HepG2 (cell line): ENCODE results near the gene CSNK1D. TPM values are rescaled to one million over a fixed set of nuclear protein-coding genes. Genes with fewer than 3 reads are reported as not detected.
A peak's percentile ranks its signal among the peaks of the same experiment; 100 is the strongest.

Experiments used
- ATAC-seq: fragments of 200-7000 bp; cut with Tn5 transposase; 3 replicates; pipeline ENCODE4 v1.9.1; 2020; ENCODE audit warnings: mild to moderate bottlenecking, moderate library complexity
- BruUV-seq: library from RNA; stranded (reverse); fragments of 400-500 nt; replicated peaks from 2 replicates; lab custom pipeline; 2021; lab: Mats Ljungman, UMichigan
- CTCF ChIA-PET: fragments of 300-600 bp; formaldehyde crosslinking; extraction: SDS; loops from one replicate; lab custom pipeline; 2021; ENCODE audit warnings: low total read pairs, inconsistent platforms, low intra/inter-chr PET ratio; lab: Yijun Ruan, JAX
- POLR2A ChIA-PET: fragments of 350-600 bp; sonication (Branson Sonifier 250); formaldehyde crosslinking; loops from one replicate; lab custom pipeline; 2020; ENCODE audit warnings: antibody characterized with exemption, inconsistent platforms; lab: Yijun Ruan, JAX
- DNase-seq: peaks from one replicate; pipeline ENCODE4 v3.0.0-alpha.2; 2015; ENCODE audit warnings: low spot score
- FAIRE-seq: peaks from 3 replicates; lab custom pipeline; 2011; peaks lifted over from hg19 to GRCh38; lab: Jason Lieb, UNC
- H2AFZ ChIP-seq: one replicate; pipeline ENCODE4 v1.6.1; 2011; ENCODE audit warnings: low read length, inconsistent platforms
- H3K27ac ChIP-seq: fragments of 300-600 bp; 3 replicates; pipeline ENCODE4 v1.8.0; 2011; ENCODE audit warnings: mixed run types, mild to moderate bottlenecking, mixed read lengths, low read length, inconsistent platforms; ENCODE audit not compliant: insufficient read depth; ENCODE audit errors: extremely low read length
- H3K27me3 ChIP-seq, 2 experiments: fragments of 200-600 bp in 1 of 2; 2 replicates in 1 of 2; 3 replicates in 1 of 2; pipeline versions ENCODE4 v1.6.0 to v1.8.0; 2011; ENCODE audit warnings: low read length in 2 of 2, mild to moderate bottlenecking in 2 of 2, moderate library complexity in 2 of 2, inconsistent platforms in 1 of 2; ENCODE audit not compliant: insufficient read depth in 2 of 2, control insufficient read depth in 1 of 2
- H3K36me3 ChIP-seq, 2 experiments: fragments of 200-600 bp in 1 of 2; replicated peaks in 1 of 2; 2 replicates in 1 of 2; 3 replicates in 1 of 2; pipeline versions ENCODE4 v1.5.1 to v1.8.0; 2011; ENCODE audit warnings: low read length in 2 of 2, inconsistent platforms in 1 of 2; ENCODE audit not compliant: insufficient read depth in 2 of 2, control insufficient read depth in 1 of 2
- H3K4me1 ChIP-seq: 2 replicates; pipeline ENCODE4 v1.5.1; 2012; ENCODE audit warnings: low read length, inconsistent platforms; ENCODE audit not compliant: insufficient read depth
- H3K4me2 ChIP-seq: 2 replicates; pipeline ENCODE4 v1.6.0; 2011; ENCODE audit warnings: low read depth, low read length, inconsistent platforms
- H3K4me3 ChIP-seq, 3 experiments: fragments of 200-600 bp in 1 of 3; sonication (generic), shearing (Covaris generic) in 1 of 3; replicated peaks in 1 of 3; 2 replicates each; pipeline ENCODE4 v1.5.1; 2011 to 2016; ENCODE audit warnings: low read length in 3 of 3, inconsistent platforms in 2 of 3, low read depth in 2 of 3, mild to moderate bottlenecking in 2 of 3, control low read depth in 1 of 3, mixed read lengths in 1 of 3; ENCODE audit not compliant: insufficient read depth in 1 of 3
- H3K79me2 ChIP-seq: one replicate; pipeline ENCODE4 v1.6.1; 2011; ENCODE audit warnings: low read length, inconsistent platforms; ENCODE audit not compliant: insufficient read depth
- H3K9ac ChIP-seq: 2 replicates; pipeline ENCODE4 v1.6.0; 2011; ENCODE audit warnings: mild to moderate bottlenecking, low read depth, low read length, inconsistent platforms; ENCODE audit not compliant: insufficient read depth
- H3K9me3 ChIP-seq: 2 replicates; pipeline ENCODE4 v1.5.1; 2012; ENCODE audit warnings: mild to moderate bottlenecking, low read length
- H4K20me1 ChIP-seq: 2 replicates; pipeline ENCODE4 v1.6.0; 2011; ENCODE audit warnings: inconsistent platforms, mild to moderate bottlenecking, low read length, moderate library complexity; ENCODE audit not compliant: insufficient read depth
- ATF7-NPFF ChIP-seq: sonication (generic); formaldehyde crosslinking; IDR thresholded peaks from 2 replicates; pipeline ENCODE4 v1.8.1; 2023; ENCODE audit warnings: mild to moderate bottlenecking, low read depth, missing genetic modification reagents, moderate library complexity
- ELF1 ChIP-seq: sonication (generic); formaldehyde crosslinking; IDR thresholded peaks from 2 replicates; pipeline ENCODE4 v1.4.0; 2020; ENCODE audit warnings: missing genetic modification reagents
- JUND ChIP-seq: sonication (generic); formaldehyde crosslinking; IDR thresholded peaks from 2 replicates; pipeline ENCODE4 v1.8.0; 2022; ENCODE audit warnings: mild to moderate bottlenecking, missing genetic modification reagents
- MAF1 ChIP-seq: sonication (generic); formaldehyde crosslinking; IDR thresholded peaks from 2 replicates; pipeline ENCODE4 v1.5.0; 2020; ENCODE audit warnings: missing genetic modification reagents, borderline replicate concordance
- MED13 ChIP-seq: sonication (generic); formaldehyde crosslinking; IDR thresholded peaks from 2 replicates; pipeline ENCODE4 v1.5.0; 2020; ENCODE audit warnings: missing genetic modification reagents
- NFATC3 ChIP-seq: sonication (generic); formaldehyde crosslinking; IDR thresholded peaks from 2 replicates; pipeline ENCODE4 v1.5.1; 2020; ENCODE audit warnings: mild to moderate bottlenecking, missing genetic modification reagents
- RAD21 ChIP-seq: fragments of 450-650 bp; formaldehyde crosslinking; IDR thresholded peaks from 2 replicates; pipeline ENCODE4 v1.5.0; 2020; ENCODE audit warnings: mild to moderate bottlenecking
- RXRA ChIP-seq: sonication (generic); formaldehyde crosslinking; IDR thresholded peaks from 2 replicates; pipeline ENCODE4 v1.5.1; 2020; ENCODE audit warnings: missing genetic modification reagents
- TAF15 ChIP-seq: fragments of 200-400 bp; formaldehyde crosslinking; IDR thresholded peaks from one replicate; pipeline ENCODE4 v1.6.1; 2018; ENCODE audit warnings: mild to moderate bottlenecking, low read depth, low read length; ENCODE audit not compliant: poor library complexity, severe bottlenecking
- ZBTB26 ChIP-seq: IDR thresholded peaks from 2 replicates; pipeline ENCODE4 v1.6.1; 2016; ENCODE audit warnings: missing compliant biosample characterization, missing genetic modification reagents, borderline replicate concordance
- ZNF281 ChIP-seq: sonication (generic); formaldehyde crosslinking; IDR thresholded peaks from 2 replicates; pipeline ENCODE4 v1.4.0; 2020; ENCODE audit warnings: missing genetic modification reagents, borderline replicate concordance
- ZNF441 ChIP-seq: sonication (generic); formaldehyde crosslinking; IDR thresholded peaks from 2 replicates; pipeline ENCODE4 v1.7.0; 2021; ENCODE audit warnings: missing genetic modification reagents, borderline replicate concordance
- ZNF619 ChIP-seq: sonication (generic); formaldehyde crosslinking; IDR thresholded peaks from 2 replicates; pipeline ENCODE4 v1.4.0; 2020; ENCODE audit warnings: mild to moderate bottlenecking, missing genetic modification reagents
- ZNF878 ChIP-seq: sonication (generic); formaldehyde crosslinking; IDR thresholded peaks from 2 replicates; pipeline ENCODE4 v1.8.1; 2023; ENCODE audit warnings: mild to moderate bottlenecking, missing genetic modification reagents, moderate library complexity
- ZXDC ChIP-seq: sonication (generic); formaldehyde crosslinking; IDR thresholded peaks from 2 replicates; pipeline ENCODE4 v1.5.0; 2020; ENCODE audit warnings: mild to moderate bottlenecking, missing genetic modification reagents
- WGBS: methylation state at CpG from one replicate; pipeline ENCODE4 v1.1.6; 2017; ENCODE audit warnings: low lambda C conversion rate; 5-methylcytosine and 5-hydroxymethylcytosine counted together
- in situ Hi-C: cut with HindIII; loops from 2 replicates; pipeline ENCODE4 v1.10.0; 2017; ENCODE audit warnings: low pct_unique_long_range_greater_than_20kb; ENCODE audit not compliant: extremely low pct_ligation_motif_present
- intact Hi-C: fragments of 100-400 bp; cut with micrococcal nuclease; formaldehyde crosslinking; loops from one replicate; pipeline ENCODE4 v1.10.0; 2022; ENCODE audit not compliant: unreplicated experiment
- polyA plus RNA-seq, 8 experiments: library from polyadenylated mRNA; depleted of rRNA in 3 of 8; stranded (reverse) in 7 of 8; unstranded in 1 of 8; fragments of >200 nt; fragmentation: Illumina TruSeq in 4 of 8; extraction: Trizol in 4 of 8; gene quantifications; 2 replicates each; pipeline versions ENCODE4 v1.2.1 to v1.2.3, GENCODE V29; 2011 to 2016; ENCODE audit warnings: low read depth in 4 of 8, missing spikeins in 1 of 8, mixed read lengths in 1 of 8; ENCODE audit not compliant: insufficient read depth in 1 of 8
- total RNA-seq, 5 experiments: library from RNA; depleted of rRNA; stranded (reverse); fragments of >200 nt; fragmentation: Illumina TruSeq; extraction: Trizol; gene quantifications; 2 replicates each; pipeline ENCODE4 v1.2.3, GENCODE V29; 2016; ENCODE audit warnings: low read depth in 1 of 5

The CSNK1D gene
- total and polyA plus RNA-seq, 2 of the 13 experiments (the other 11 are each of a cell fraction or from before 2014, with no cell fraction given): 31.5 to 128 TPM

GRCh38 chr17:82242698-82242976 lies 30.9 kb downstream of the CSNK1D start (continued):
- no peak for TF ChIP-seq JUND (CRISPR knock-in tag)
- no peak; the same call in 1 of the 2 replicates for TF ChIP-seq MED13 (CRISPR knock-in tag)
- 0 out of 2 replicates have a peak, but pooled peaks have one; percentile 7 for TF ChIP-seq RXRA (CRISPR knock-in tag)
- no peak for TF ChIP-seq ZNF441 (CRISPR knock-in tag)
- no peak; the same call in 1 of the 2 replicates for TF ChIP-seq ZXDC (CRISPR knock-in tag)
- peak; percentile 4 for TF ChIP-seq TAF15

GRCh38 chr17:82241926-82242697 lies 31.4 kb downstream of the CSNK1D start:
- in situ Hi-C loops: loop anchor here (5.0 kb wide), 1 partner anchor 80 kb away; no protein-coding TSS in a partner anchor
- Histone ChIP-seq H3K36me3 (peaks cover 39 to 58% of the 10 kb centered on the region in 2 experiments), H3K9me3 (no peaks in the 10 kb centered on the region), H3K4me3 (peak overlapping the region in 1 of 3 experiments; percentile 32; a peak in 1 of 6 replicates), H4K20me1 (peaks cover 79% of the 10 kb centered on the region), H3K4me1 (peaks cover 72% of the 10 kb centered on the region), H3K4me2 (peak overlapping the region; percentile 64), H2AFZ (no peak overlapping the region), H3K9ac (peak overlapping the region; percentile 45), H3K27ac (peak overlapping the region; percentile 72), H3K27me3 (no peaks in the 10 kb centered on the region), H3K79me2 (peaks cover under 1% of the 10 kb centered on the region)
- 17% methylated on average over 19 of the region's 20 CpGs for WGBS
- ChIA-PET CTCF (no interaction called here), POLR2A (interaction anchor here (0.5 to 7.2 kb wide), 30 partner anchors 8 to 326 kb away, joined by 3 to 96 read pairs (median 6); partner anchors contain the start of genes CCDC57, CD7, CSNK1D and DCXR)
- no TSS peak for BruUV-seq
- ATAC-seq (peak; percentile 31), FAIRE-seq (peak; percentile 88), DNase-seq (peak; percentile 52)
- intact Hi-C loops: loop anchor here (1.0 kb wide), 1 partner anchor 75 kb away; the partner anchor contains the start of gene CD7
- TF ChIP-seq ATF7-NPFF (CRISPR knock-in tag) (0 out of 2 replicates have a peak, but pooled peaks have one; percentile 54), MAF1 (CRISPR knock-in tag) (0 out of 2 replicates have a peak, but pooled peaks have one; percentile 28), ZBTB26 (CRISPR knock-in tag) (peak; percentile 64), ZNF878 (CRISPR knock-in tag) (peak; percentile 29; the same call in 1 of the 2 replicates), ZNF281 (CRISPR knock-in tag) (peak; percentile 15; the same call in 1 of the 2 replicates), ELF1 (CRISPR knock-in tag) (peak; percentile 40), ZNF619 (peak; percentile 40; the same call in 1 of the 2 replicates), NFATC3 (CRISPR knock-in tag) (0 out of 2 replicates have a peak, but pooled peaks have one; percentile 56), RAD21 (CRISPR knock-in tag) (0 out of 2 replicates have a peak, but pooled peaks have one; percentile 24)
